K562 (cell line): Measurements from ENCODE around the gene ARV1. TPM values are rescaled to one million over a fixed set of nuclear protein-coding genes. Genes with fewer than 3 reads are reported as not detected.

Experiments used
- ATAC-seq: fragments of 200-7000 bp; cut with Tn5 transposase; 3 replicates; pipeline ENCODE4 v1.9.1; 2020; ENCODE audit warnings: moderate library complexity
- BruUV-seq: library from RNA; stranded (reverse); fragments of 400-500 nt; replicated peaks from 2 replicates; lab custom pipeline; 2021; lab: Mats Ljungman, UMichigan
- CTCF ChIA-PET: fragments of 300-600 bp; formaldehyde crosslinking; extraction: SDS; loops from one replicate; lab custom pipeline; 2021; ENCODE audit warnings: low intra/inter-chr PET ratio; lab: Yijun Ruan, JAX
- POLR2A ChIA-PET: fragments of 300-600, 350-650 bp; sonication (Branson Sonifier 250); formaldehyde crosslinking; extraction: SDS; loops from one replicate; lab custom pipeline; 2021; ENCODE audit warnings: antibody characterized with exemption, inconsistent platforms; lab: Yijun Ruan, JAX
- DNase-seq, 4 experiments: peaks; one replicate each; pipeline versions ENCODE4 v3.0.0 to v3.0.0-alpha.2; 2011 to 2018; ENCODE audit warnings: low spot score in 3 of 4, mixed read lengths in 3 of 4; ENCODE audit errors: extremely low read depth in 1 of 4
- FAIRE-seq: peaks from 2 replicates; lab custom pipeline; 2011; peaks lifted over from hg19 to GRCh38; lab: Jason Lieb, UNC
- H2AFZ ChIP-seq: 2 replicates; pipeline ENCODE4 v1.6.0; 2011; ENCODE audit warnings: low read depth, low read length, control low read depth, inconsistent platforms
- H3K27ac ChIP-seq: fragments of 200-600 bp; 3 replicates; pipeline ENCODE4 v1.8.0; 2011; ENCODE audit warnings: low read depth, mild to moderate bottlenecking, control low read depth, inconsistent platforms, low read length, moderate library complexity, mixed read lengths; ENCODE audit errors: extremely low read depth
- H3K27me3 ChIP-seq, 2 experiments: fragments of 300-600 bp in 1 of 2; 2 replicates in 1 of 2; 3 replicates in 1 of 2; pipeline versions ENCODE4 v1.6.0 to v1.8.0; 2011; ENCODE audit warnings: inconsistent platforms in 2 of 2, low read length in 2 of 2, mild to moderate bottlenecking in 1 of 2, mixed read lengths in 1 of 2, moderate library complexity in 1 of 2; ENCODE audit not compliant: control insufficient read depth in 2 of 2, insufficient read depth in 2 of 2
- H3K36me3 ChIP-seq: fragments of 300-600 bp; 3 replicates; pipeline ENCODE4 v1.8.0; 2011; ENCODE audit warnings: mild to moderate bottlenecking, low read length, inconsistent platforms; ENCODE audit not compliant: control insufficient read depth, insufficient read depth
- H3K4me1 ChIP-seq, 2 experiments: fragments of 200-600 bp in 1 of 2; replicated peaks in 1 of 2; 2 replicates in 1 of 2; 3 replicates in 1 of 2; pipeline versions ENCODE4 v1.5.1 to v1.8.0; 2011; ENCODE audit warnings: inconsistent platforms in 2 of 2, low read length in 2 of 2, mild to moderate bottlenecking in 1 of 2, mixed read lengths in 1 of 2, moderate library complexity in 1 of 2; ENCODE audit not compliant: control insufficient read depth in 2 of 2, insufficient read depth in 2 of 2
- H3K4me2 ChIP-seq: 2 replicates; pipeline ENCODE4 v1.6.1; 2011; ENCODE audit warnings: low read length, control low read depth, inconsistent platforms, mixed read lengths; ENCODE audit not compliant: insufficient read depth
- H3K4me3 ChIP-seq: fragments of 200-600 bp; sonication (generic), shearing (Covaris generic); 2 replicates; pipeline ENCODE4 v1.5.1; 2016; ENCODE audit warnings: control low read depth, inconsistent platforms
- H3K79me2 ChIP-seq: fragments of 200-600 bp; 3 replicates; pipeline ENCODE4 v1.8.0; 2011; ENCODE audit warnings: low read length, inconsistent platforms; ENCODE audit not compliant: control insufficient read depth, insufficient read depth
- H3K9ac ChIP-seq, 2 experiments: 2 replicates each; pipeline versions ENCODE4 v1.6.0 to v1.6.1; 2011; ENCODE audit warnings: low read depth in 2 of 2, low read length in 2 of 2, control low read depth in 1 of 2, inconsistent platforms in 1 of 2, mild to moderate bottlenecking in 1 of 2, mixed read lengths in 1 of 2; ENCODE audit not compliant: insufficient read depth in 1 of 2
- H3K9me1 ChIP-seq: one replicate; pipeline ENCODE4 v1.6.0; 2011; ENCODE audit warnings: inconsistent platforms, mild to moderate bottlenecking, low read length, moderate library complexity; ENCODE audit not compliant: control insufficient read depth, insufficient read depth
- H3K9me3 ChIP-seq: replicated peaks from 2 replicates; pipeline ENCODE4 v1.5.1; 2011; ENCODE audit warnings: low read depth, low read length, inconsistent platforms; ENCODE audit not compliant: control insufficient read depth, insufficient read depth
- H4K20me1 ChIP-seq: replicated peaks from 2 replicates; pipeline ENCODE4 v1.6.1; 2011; ENCODE audit warnings: low read length, inconsistent platforms, mixed read lengths; ENCODE audit not compliant: control insufficient read depth, insufficient read depth
- CBFA2T2 ChIP-seq: fragments of 450-650 bp; conservative IDR thresholded peaks from 2 replicates; pipeline ENCODE4 v1.6.1; 2017; ENCODE audit warnings: mild to moderate bottlenecking
- ELF4 ChIP-seq: fragments of 450-650 bp; formaldehyde crosslinking; IDR thresholded peaks from 2 replicates; pipeline ENCODE4 v1.4.0; 2022; ENCODE audit warnings: missing genetic modification characterization
- HDAC3 ChIP-seq: fragments of 450-650 bp; IDR thresholded peaks from 2 replicates; pipeline ENCODE4 v1.6.1; 2018; ENCODE audit warnings: borderline replicate concordance, mild to moderate bottlenecking, moderate library complexity; ENCODE audit not compliant: partially characterized antibody
- HNRNPL ChIP-seq: fragments of 200-400 bp; formaldehyde crosslinking; IDR thresholded peaks from 2 replicates; pipeline ENCODE4 v1.6.1; 2017; ENCODE audit warnings: low read depth, mild to moderate bottlenecking, low read length
- JUND ChIP-seq, 2 experiments: IDR thresholded peaks; 2 replicates in 1 of 2; 3 replicates in 1 of 2; pipeline ENCODE4 v1.6.1; 2011; ENCODE audit warnings: borderline replicate concordance in 2 of 2, low read depth in 2 of 2, low read length in 2 of 2, improper control_type of control experiment in 1 of 2, missing biosample characterization in 1 of 2, missing genetic modification characterization in 1 of 2, missing genetic modification reagents in 1 of 2
- NFRKB ChIP-seq: fragments of 450-650 bp; IDR thresholded peaks from 2 replicates; pipeline ENCODE4 v1.6.1; 2016; ENCODE audit warnings: low read depth
- POLR2G ChIP-seq: fragments of 200-400 bp; formaldehyde crosslinking; IDR thresholded peaks from 2 replicates; pipeline ENCODE4 v1.6.1; 2017; ENCODE audit warnings: low read depth, mild to moderate bottlenecking, antibody characterized with exemption, low read length, moderate library complexity
- SMAD3 ChIP-seq: fragments of 450-650 bp; formaldehyde crosslinking; conservative IDR thresholded peaks from 2 replicates; pipeline ENCODE4 v1.4.0; 2020; ENCODE audit warnings: mild to moderate bottlenecking
- SMARCE1 ChIP-seq: fragments of 450-650 bp; IDR thresholded peaks from 2 replicates; pipeline ENCODE4 v1.7.1; 2016; ENCODE audit warnings: mild to moderate bottlenecking
- SNRNP70 ChIP-seq: fragments of 200-400 bp; formaldehyde crosslinking; optimal IDR thresholded peaks from 2 replicates; pipeline ENCODE3; 2017; ENCODE audit warnings: low read depth, low read length
- SOX6 ChIP-seq: fragments of 450-650 bp; IDR thresholded peaks from 2 replicates; pipeline ENCODE4 v1.6.1; 2014; ENCODE audit warnings: mild to moderate bottlenecking
- ZFP36 ChIP-seq: fragments of 150-350 bp; IDR thresholded peaks from 2 replicates; pipeline ENCODE4 v1.6.1; 2018; ENCODE audit warnings: low read length, low read depth; ENCODE audit not compliant: partially characterized antibody
- ZNF766 ChIP-seq: fragments of 200-800 bp; sonication (Bioruptor generic); conservative IDR thresholded peaks from 2 replicates; pipeline ENCODE4 v1.6.1; 2016; ENCODE audit warnings: missing genetic modification characterization, missing compliant biosample characterization
- WGBS: fragments of 100-300 bp; shearing (Covaris generic); methylation state at CpG from one replicate; pipeline ENCODE4 v1.1.6; 2016; ENCODE audit warnings: low coverage, mixed read lengths; ENCODE audit not compliant: insufficient coverage; ENCODE audit errors: missing lambda C conversion rate; 5-methylcytosine and 5-hydroxymethylcytosine counted together
- in situ Hi-C: fragments of 300-500 bp; cut with MboI; formaldehyde crosslinking; loops from 4 replicates; pipeline ENCODE4 v1.15.0; 2018; ENCODE audit warnings: inconsistent platforms, mixed read lengths
- intact Hi-C: fragments of 100-400 bp; cut with micrococcal nuclease; formaldehyde crosslinking; loops from 2 replicates; pipeline ENCODE4 v1.14.2; 2022
- polyA plus RNA-seq, 8 experiments: library from polyadenylated mRNA; depleted of rRNA in 4 of 8; stranded (reverse) in 5 of 8; unstranded in 3 of 8; fragments of >200 nt; fragmentation: Nextera tagmentation in 2 of 8; fragmentation: Illumina TruSeq in 1 of 8; extraction: Ambion mirVana in 2 of 8; extraction: Trizol in 1 of 8; gene quantifications; 2 replicates each; pipeline versions ENCODE4 v1.2.1 to v1.2.3, GENCODE V29; 2011 to 2014; ENCODE audit warnings: inconsistent platforms in 1 of 8, missing spikeins in 1 of 8
- total RNA-seq, 7 experiments: library from RNA; depleted of rRNA in 6 of 7; stranded (reverse); fragments of >200 nt in 6 of 7; fragmentation: Illumina TruSeq in 2 of 7; extraction: Trizol in 2 of 7; gene quantifications; 2 replicates each; pipeline versions ENCODE4 v1.2.1 to v1.2.3, GENCODE V29; 2011 to 2021; ENCODE audit warnings: low replicate concordance in 1 of 7

ARV1 gene
- total and polyA plus RNA-seq, 9 of the 15 experiments (the other 6 are each of a cell fraction or from before 2014, with no cell fraction given): 54.8 to 139 (median 74.0) TPM

DNA sequence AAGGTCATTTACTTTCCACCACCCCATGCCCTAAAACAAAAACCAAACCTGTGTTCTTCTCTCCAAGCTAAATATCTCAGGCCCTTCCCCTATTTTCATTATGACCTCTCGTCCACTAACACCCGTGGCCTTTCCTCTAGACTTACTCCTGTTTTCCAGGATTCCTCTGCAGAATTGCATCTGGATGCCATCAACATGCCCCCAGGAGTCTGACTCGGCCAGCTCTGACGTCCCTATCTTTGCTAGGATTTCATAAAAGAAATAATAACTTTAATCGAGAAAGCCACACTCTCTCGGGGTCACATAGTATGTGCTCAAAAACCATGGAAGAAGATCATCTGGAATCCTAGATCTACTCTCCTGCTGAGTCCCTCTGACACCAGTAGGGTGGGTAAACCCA is 47.7 kb downstream of the ARV1 start (continued):
- TF ChIP-seq JUND (IDR thresholded peaks at IDR 0.05; ENCODE audit: borderline replicate concordance, low read depth, low read length): no peak
- no peak for TF ChIP-seq JUND (tag; IDR thresholded peaks at IDR 0.05; ENCODE audit: borderline replicate concordance, low read depth, low read length)
- TF ChIP-seq SMAD3 (CRISPR knock-in tag): no peak
- no peak for TF ChIP-seq HDAC3
- TF ChIP-seq SOX6: no peak
- no peak for TF ChIP-seq SMARCE1
- TF ChIP-seq, all 486 proteins: peak for 0

GRCh38 chr1:231027136-231027925 is 48.4 kb downstream of the ARV1 start:
- no peaks in the 10 kb centered on the region for H3K27me3 ChIP-seq
- CTCF ChIA-PET: no interaction called here
- peak overlapping the region in 1 of 2 experiments; percentile 62; a peak in 1 of 4 replicates for H3K9ac ChIP-seq
- POLR2A ChIA-PET: interaction anchor here (0.7 to 2.0 kb wide), 2 partner anchors 11 to 260 kb away, joined by 3 to 9 read pairs; no protein-coding TSS in a partner anchor
- H4K20me1 ChIP-seq: peaks cover 14% of the 10 kb centered on the region; the same call in 1 of the 2 replicates
- TF ChIP-seq NFRKB (no peak), ZNF766 (CRISPR knock-in tag) (no peak), ZFP36 (no peak), SNRNP70 (no peak), CBFA2T2 (no peak), POLR2G (peak; percentile 11; the same call in 1 of the 2 replicates), ELF4 (CRISPR knock-in tag) (no peak), HNRNPL (no peak)
- TF ChIP-seq, all 486 proteins: peak for 1
- intact Hi-C loops (no loop called here), in situ Hi-C loops (no loop called here)
- H3K27ac ChIP-seq: no peak overlapping the region
- H3K4me3 ChIP-seq: no peak overlapping the region
- H3K9me1 ChIP-seq: no peaks in the 10 kb centered on the region
- no peak for DNase-seq
- BruUV-seq: no TSS peak
- WGBS: 80% methylated on average over 23 of the region's 23 CpGs
- peak; percentile 32 for ATAC-seq
- H3K36me3 ChIP-seq: peaks cover 26% of the 10 kb centered on the region; the same call in 2 of the 3 replicates
- H2AFZ ChIP-seq: no peak overlapping the region
- H3K79me2 ChIP-seq: peaks cover 43% of the 10 kb centered on the region
- H3K4me2 ChIP-seq: no peak overlapping the region
- H3K9me3 ChIP-seq: no peaks in the 10 kb centered on the region
- FAIRE-seq: peak; percentile 29
- peaks cover 0 to 3% of the 10 kb centered on the region in 2 experiments; a peak in 2 of 5 replicates for H3K4me1 ChIP-seq
